ENCODE measurements around the gene ZNF300.
"Not testable (repeated sequence)": the region's sequence is repeated elsewhere in the genome, so short reads cannot be mapped to it uniquely, and the experiment has no call there.

ZNF300 gene

DNA sequence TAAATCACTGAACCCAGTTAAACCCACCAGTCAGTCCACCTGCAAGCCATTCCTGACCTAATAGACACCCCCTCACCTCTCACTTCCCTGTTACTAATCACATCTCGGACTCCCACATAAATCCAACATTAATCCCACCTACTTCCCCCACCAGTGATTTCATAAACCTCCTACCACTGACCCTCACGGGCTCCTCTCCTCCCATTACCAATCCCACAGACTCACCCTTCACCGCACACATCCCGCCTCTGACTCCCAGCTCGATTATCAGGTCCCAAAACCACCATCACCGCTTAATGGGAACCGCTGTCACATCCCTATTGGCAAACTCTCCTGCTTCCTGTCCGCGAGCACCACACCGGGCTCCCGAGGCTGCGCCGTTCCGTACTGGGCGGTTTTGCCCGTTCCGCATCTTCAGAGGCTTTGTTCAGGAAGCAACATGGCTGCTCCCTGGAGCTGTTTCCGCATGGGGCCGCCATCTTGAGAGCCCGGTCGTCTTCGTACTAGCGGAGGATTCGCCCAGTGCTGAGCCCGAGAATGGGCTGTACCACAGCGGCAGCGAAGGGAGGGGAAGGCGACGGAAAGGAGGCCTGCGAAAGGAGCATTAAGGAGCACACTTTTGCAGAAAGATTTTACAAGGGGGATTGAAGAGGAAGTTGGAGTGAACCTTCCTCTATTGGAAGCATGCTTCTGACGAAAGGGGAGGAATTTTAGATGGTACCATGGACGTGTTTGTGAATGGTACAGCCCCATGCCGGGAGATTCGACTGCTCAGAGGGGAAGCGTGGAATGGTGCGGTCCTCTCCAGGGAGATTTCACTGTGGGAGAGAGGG lies at the start of gene ZNF300:
Gene ZNF300, minus strand, starts transcription at position 502 of the 833 bp plus-strand sequence. CDS start 1,825 bp downstream, outside the sequence.
- peak; percentile 43 to 78 for DNase-seq

DNA sequence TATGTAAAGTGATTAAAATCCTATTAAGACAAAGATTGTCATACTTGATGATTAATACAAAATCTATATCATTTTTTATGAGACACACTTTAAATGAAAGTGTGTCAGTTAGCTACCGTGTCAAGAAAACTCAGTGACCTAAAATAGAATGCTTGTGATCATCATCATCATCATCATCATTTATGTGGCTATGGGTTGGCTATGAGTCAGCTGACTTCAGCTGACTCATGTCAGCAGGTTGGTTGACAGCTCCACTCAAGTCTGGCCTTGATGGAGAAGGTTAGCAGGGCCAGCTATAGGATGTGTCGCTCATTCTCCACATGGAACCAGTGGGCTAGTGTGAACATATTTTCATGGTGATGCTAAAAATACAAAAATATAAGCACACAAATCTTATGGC lies 43.8 kb upstream of the ZNF300 start:
- DNase-seq, result no peak

DNA sequence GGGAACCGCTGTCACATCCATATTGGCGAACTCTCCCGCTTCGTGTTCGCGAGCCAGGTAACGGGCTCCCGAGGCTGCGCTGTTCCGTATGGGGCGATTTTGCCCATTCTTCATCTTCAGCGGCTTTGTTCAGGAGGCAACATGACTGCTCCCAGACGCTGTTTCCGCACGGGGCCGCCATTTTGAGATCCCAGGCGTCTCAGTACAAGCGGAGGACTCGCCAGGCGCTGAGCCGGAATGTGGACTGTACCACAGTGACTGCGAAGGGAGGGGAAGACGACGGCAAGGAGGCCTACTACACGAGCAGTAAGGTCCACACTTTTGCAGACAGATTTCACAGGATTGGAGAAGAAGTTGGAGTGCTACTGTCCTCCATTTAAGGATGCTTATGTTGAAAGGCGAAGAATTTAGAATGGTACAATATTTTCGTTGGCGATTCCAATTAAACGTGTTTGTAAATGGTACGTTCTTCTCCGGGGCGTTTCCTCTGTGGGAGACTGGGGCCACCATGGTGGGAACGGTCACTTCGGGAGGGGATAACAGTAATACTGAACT lies 41.6 kb upstream of the ZNF300 start:
- DNase-seq, result no peak

DNA sequence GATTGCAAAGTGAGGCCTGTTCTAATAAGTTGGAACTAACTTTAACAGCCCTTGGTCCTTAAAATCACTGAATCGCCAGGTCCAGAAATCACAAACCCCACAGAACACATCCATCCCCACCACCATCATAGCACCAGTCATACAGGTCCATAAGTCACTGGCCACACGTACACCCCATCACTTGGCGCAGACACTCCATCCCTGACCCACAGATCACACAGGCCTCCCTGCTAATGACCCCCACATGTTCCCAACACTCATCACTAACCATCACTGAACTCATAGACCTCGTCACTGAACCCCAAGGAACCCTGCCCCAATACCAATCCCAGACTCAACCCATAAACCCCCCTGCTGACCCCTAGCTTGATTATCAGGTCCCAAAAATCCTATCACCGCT lies 41.2 kb upstream of the ZNF300 start:
- DNase-seq, result no peak

DNA sequence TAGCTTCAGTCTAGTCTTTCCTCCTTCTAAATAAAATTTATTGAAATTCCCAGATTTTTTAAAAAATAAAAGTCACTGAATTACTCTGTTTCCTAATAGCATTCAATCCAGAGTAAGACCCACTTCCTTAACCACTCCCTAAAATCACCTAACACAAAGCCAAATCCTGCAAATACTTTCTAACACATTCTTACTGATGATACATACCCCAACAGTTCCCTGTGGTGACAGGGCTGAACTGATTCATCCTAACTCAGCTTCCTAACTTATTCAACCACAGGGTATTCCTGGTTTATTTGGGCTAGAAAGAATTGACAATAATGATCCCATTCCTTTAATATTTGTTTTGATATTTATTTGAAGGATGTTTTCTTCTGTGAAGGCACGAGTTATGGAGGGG lies 40.7 kb upstream of the ZNF300 start:
- no peak for DNase-seq

DNA sequence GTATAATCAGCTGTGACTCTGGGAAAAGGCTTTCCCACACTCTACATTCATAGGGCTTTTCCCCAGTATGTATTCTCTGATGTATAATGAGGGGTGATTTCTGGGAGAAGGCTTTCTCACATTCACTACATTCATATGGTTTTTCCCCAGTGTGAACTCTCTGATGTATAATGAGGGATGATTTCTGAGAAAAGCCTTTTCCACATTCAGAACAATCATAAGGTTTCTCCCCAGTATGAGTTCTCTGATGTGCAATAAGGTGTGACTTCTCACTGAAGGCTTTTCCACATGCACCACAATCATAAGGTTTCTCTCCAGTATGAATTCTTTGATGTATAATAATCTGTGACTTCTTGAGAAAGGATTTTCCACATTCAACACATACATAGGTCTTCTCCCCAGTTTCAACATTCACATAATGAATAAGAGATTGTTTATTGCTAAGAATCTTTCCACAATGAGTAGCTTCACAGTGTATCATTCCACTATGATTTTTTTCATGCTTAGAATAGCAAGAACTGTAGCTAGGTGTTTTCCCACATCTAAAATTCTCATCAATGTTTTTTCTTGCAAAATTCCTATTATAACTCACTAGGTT lies 26.7 kb upstream of the ZNF300 start:
- no peak for DNase-seq

DNA sequence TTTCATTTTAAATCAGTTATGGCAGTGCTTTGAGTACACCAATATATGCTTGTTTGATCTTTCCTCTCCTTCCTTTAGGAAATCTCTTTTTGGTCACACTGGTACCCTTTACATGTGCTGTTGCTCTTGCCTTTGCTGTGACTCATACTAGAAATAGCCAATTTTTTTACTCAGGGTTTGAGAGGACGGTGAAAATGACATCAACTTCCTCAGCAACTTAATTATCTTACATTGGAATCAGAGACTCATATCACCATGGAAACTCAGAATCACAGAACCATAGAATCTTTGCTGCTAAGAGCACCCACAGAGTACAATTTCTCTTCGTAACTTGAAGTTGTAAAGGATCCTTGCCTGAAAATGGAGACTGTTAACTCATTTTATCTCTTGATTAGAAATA lies 13.8 kb upstream of the ZNF300 start:
- no peak for DNase-seq

DNA sequence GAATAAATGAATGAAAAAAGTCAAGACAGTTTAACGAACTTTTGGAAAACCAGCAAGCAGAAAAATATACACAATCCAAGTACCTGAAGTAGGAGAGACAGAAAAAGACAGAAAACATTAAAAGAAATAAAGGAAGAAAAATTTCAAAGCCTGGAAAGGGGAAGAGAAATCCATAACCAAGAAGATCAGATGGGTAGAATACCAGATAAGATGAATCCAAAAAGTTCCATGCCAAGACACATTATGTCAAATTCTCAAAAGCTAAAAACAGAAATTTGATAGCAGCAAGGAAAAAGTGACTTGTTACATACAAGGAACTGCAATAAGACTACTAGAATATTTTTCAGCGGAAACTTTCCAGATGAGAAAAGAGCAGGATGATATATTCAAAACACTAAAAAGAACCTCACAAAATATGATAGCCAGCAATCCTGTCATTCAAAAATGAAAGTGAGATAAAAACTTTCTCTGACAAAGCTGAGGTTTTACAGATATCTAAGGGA lies 7.6 kb upstream of the ZNF300 start:
- DNase-seq, result no peak

DNA sequence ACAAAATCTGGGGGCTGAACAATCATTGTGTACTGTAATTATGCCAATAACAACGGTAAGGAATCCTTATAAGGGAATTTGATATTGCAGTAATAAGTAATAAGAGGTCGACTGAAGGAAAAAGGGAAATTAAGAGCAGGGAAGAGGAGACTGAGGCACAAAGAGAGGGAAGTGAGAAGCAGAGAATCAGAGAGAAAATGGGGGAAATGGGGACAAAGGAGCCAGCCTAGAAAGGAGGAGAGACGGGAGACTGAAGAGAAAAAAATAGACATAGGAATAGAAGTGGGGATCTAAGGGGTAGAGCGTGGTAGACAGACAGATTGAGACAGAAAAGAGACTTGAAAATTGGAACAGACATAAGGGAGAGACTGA lies 518 bp upstream of the ZNF300 start:
- DNase-seq, result no peak

DNA sequence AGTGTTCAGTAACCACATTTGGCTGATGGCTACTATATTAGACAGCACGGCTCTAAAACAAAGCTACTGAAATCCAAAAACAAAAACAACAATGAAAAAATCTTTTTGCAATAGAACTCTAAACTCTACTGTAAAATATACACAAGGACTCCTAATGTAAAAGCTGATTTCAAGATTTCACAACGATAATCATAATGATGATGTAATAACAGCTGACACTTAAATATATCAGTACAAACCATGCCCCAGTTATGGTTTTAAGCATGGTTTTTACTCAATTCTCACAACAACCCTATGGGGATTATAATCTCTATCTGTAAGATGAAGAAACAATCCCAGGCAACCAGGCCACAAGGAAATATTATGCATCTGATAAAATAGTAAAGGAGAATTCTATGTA lies 3.3 kb downstream of the ZNF300 start:
- no peak for DNase-seq

DNA sequence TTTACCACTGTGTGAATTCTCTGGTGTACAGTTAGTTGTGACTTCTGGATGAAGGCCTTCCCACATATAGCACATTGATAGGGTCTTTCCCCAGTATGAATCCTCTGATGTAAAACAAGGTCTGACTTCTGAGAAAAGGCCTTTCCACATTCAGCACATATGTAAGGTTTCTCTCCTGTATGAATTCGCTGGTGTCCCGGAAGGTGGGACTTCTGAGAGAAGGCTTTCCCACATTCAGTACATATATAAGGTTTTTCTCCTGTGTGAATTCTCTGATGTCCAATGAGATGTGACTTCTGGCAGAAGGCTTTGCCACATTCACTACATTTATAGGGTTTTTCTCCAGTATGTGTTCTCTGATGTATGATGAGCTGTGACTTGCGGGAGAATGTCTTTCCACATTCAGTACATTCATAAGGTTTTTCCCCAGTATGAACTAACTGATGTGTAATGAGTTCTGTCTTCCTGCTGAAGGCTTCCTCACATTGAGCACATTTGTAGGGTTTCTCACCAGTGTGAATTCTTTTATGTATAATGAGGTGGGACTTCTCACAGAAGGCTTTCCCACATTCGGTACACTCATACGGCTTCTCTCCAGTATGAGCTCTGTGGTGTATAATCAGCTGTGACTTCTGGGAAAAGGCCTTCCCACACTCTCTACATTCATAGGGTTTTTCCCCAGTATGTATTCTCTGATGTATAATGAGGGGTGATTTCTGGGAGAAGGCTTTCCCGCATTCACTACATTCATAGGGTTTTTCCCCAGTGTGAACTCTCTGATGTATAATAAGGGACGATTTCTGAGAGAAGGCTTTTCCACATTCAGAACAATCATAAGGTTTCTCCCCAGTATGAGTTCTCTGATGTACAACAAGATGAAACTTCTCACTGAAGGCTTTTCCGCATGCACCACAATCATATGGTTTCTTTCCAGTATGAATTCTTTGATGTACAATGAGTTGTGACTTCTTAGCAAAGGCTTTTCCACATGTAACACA lies 9.1 kb downstream of the ZNF300 start:
- DNase-seq, result no peak

DNA sequence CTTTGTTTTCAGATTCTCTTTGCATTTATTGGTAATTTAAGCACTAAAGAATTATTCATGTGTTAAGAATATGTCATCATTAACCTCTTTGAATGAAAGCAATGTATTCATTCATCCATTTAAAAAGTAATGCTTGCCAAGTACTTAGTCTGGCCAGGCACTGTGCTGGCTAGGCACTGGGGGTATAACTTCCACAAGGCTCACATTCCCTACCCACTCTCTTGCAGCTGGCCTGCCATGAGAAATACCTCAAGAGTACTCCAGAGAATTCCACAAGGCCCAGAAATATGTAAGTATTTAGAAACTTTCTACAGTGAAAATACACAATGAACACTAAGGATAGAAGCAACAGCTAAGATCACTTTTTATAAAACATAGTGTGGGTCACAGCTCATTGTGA lies 25.4 kb downstream of the ZNF300 start:
- no peak for DNase-seq

DNA sequence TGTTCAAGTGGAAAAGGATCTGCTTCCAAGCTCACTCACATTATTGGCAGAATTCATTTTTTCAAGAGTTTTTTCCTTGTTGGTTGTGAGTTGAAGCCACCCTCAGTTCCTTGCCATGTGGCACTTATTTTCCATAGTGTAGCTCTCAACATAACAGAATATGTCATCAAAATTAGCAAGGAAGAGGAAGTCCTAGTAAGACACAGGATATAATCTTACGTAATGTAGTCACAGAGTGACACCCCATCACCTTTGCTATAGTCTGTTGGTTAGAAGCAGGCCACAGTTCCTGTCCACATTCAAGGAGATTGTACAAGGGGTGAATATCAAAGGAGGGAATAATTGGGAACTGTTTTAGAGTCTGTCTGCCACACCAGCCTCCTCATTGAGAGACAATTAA lies 42.7 kb downstream of the ZNF300 start:
- no peak for DNase-seq

DNA sequence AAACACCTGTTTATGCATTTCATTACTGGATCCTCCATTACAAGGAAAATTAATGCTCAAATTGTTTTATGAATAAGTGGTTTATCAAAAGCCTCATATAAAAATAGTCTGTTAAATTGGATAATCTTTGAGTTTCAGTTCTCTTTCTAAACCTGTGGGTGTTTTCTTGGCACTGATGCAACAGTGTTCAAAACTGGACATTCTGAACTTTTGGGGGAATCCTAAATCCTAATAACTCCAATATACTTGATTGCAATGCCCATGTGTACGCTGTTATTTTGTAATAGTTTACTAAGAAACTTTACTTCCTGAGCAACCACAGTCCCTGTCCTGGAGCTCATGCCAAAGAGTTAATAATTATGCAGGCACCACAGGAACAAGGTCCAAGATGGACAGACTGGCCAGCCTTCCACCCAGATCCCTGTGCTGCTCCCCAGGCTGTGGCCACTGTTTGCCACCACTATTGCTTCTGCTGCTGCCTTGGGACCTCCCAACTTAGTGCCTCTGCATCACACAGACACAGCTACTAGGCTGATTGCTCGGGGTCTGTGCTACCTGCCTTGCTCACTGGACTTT lies 44.4 kb downstream of the ZNF300 start:
- DNase-seq, result no peak

DNA sequence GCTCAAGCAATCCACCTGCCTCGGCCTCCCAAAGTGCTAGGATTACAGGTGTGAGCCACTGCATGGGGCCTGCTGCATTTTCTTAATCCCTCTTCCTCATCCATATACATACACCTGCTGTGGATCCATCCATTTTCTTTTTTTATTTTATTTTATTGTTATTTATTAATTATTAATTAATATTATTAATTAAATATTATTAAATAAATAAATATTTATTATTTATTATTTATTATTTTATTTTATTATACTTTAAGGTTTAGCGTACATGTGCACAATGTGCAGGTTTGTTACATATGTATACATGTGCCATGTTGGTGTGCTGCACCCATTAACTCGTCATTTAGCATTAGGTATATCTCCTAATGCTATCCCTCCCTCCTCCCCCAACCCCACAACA lies 48.1 kb downstream of the ZNF300 start:
- not testable (repeated sequence) for DNase-seq

DNA sequence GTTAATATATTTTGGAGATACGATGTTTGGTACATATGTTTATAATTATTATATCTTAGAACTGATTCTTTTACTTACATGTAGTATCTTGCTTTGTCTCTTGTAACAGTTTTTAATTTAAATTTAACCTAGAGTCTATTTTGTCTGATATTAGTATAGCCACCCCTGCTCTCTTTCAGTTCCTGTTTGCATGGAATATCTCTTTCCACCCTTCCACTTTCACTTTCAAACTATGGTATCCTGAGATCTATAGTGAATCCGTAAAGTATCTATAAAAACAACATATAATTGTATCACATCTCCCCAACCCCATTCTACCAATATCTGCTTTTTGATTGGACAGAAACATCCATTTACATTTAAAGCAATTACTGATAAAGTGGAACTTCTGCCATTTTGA lies 51.2 kb downstream of the ZNF300 start:
- DNase-seq, result no peak

DNA sequence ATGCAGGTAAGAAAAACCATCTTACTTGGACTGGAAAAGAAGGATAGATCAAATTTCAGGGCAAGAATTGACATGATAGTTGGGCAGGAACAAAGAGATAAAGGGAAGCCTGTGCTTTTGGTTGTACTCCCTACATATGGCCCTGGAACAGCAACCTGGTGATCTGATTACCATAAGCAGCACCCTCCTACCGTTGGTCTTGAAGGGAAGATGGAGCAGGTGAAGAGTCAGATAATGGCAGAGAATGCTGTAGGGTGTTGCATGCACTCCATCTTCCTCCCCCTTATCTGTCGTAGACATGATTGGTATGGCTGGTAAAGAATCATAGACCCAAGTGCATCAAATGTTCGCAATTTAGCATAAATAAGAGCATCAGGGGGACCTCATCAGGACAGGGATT lies 53.7 kb downstream of the ZNF300 start:
- no peak for DNase-seq

DNA sequence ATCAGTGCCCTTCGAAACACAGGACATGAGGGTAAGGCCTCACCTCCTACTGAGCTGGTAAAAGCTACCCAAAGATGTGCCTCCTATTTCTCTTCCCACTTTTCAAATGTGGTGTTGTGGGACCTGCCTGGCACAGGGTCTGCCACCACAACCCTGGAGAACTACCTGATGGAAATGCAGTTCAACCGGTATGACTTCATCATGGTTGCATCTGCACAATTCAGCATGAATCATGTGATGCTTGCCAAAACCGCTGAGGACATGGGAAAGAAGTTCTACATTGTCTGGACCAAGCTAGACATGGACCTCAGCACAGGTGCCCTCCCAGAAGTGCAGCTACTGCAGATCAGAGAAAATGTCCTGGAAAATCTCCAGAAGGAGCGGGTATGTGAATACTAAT lies 56.5 kb downstream of the ZNF300 start:
- no peak for DNase-seq

DNA sequence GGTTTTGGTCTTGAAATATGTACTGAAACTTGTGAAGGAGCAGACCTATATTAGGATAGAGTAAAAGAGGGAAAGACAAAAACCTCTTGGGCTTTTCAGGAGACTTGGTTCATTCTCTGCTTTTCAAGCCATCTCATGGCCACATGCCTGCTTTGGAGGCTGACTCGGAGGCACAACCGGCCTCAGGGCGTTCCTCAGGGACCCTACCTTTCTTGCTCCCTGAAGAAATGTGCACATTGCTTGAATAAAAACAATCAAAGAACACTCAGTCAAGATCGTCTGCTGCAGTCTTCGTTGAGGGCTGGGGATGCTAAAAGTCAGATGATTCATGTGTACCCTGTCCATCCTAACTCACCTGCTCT lies 57.5 kb downstream of the ZNF300 start:
- no peak for DNase-seq

DNA sequence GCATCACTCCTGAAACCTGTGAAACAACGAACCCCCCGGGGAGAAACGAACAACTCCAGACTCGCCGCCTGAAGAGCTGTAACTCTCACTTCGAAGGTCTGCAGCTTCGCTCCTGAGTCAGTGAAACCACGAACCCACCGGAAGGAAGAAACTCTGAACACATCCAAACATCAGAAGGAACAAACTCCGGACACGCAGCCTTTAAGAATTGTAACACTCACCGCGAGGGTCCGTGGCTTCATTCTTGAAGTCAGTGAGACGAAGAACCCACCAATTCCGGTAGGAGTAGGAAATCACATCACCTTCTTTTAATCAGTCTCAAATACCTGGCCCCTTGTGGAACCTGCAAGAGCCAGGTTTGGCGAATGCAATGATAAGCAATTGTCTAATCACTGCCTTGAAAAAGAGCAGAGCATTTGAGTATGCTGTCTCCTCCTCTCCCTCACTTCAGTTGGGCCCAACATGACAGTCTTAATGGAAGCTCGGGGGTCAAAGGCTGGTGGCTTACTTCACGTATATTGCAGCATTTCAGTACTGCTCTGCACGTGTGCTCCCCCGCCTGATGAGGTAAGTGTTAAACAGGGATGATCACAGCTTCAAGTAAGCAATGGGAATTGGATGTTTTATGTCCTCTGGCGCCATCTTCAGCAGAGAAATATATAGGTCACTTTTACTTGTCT lies 58.0 kb downstream of the ZNF300 start:
- peak; percentile 67 to 82 for DNase-seq

DNA sequence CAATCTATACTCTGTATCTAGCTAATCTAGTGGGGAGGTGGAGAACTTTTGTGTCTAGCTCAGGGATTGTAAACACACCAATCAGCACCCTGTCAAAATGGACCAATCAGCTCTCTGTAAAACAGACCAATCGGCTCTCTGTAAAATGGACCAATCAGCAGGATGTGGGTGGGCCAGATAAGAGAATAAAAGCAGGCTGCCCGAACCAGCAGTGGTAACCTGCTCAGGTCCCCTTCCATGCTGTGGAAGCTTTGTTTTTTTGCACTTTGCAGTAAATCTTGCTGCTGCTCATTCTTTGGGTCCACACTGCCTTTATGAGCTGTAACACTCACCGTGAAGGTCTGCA lies 58.5 kb downstream of the ZNF300 start, which contains the start of gene IRGM:
Gene IRGM, plus strand, starts transcription at position 214 of the 346 bp plus-strand sequence. CDS start 1,603 bp downstream, outside the sequence.
- DNase-seq, result peak; percentile 60 to 61

Measured in CD4-positive, alpha-beta T cell treated with Interleukin-1 beta for 1 hour (primary cell).